WTC11 (cell line): ENCODE results near the gene RSPO4. TPM values are rescaled to one million over a fixed set of nuclear protein-coding genes. Genes with fewer than 3 reads are reported as not detected.

Experiments used
- ATAC-seq: fragments of 200-7000 bp; cut with Tn5 transposase; 2 replicates; pipeline ENCODE4 v1.10.0; 2021; ENCODE audit warnings: mild to moderate bottlenecking, moderate library complexity
- CTCF ChIA-PET: fragments of 300-600 bp; sonication (Branson Sonifier 250); formaldehyde crosslinking; loops from one replicate; lab custom pipeline; 2021; ENCODE audit warnings: antibody characterized with exemption; lab: Charles Lee
- POLR2A ChIA-PET: fragments of 350-600 bp; sonication (Branson Sonifier 250); formaldehyde crosslinking; loops from one replicate; lab custom pipeline; 2021; ENCODE audit warnings: antibody characterized with exemption; lab: Charles Lee
- DNase-seq: peaks from one replicate; pipeline ENCODE4 v3.0.0; 2021; ENCODE audit warnings: low spot score
- H3K27ac Mint-ChIP-seq: 2 replicates; pipeline ENCODE4 v1.8.0; 2021; ENCODE audit warnings: mixed read lengths
- H3K27me3 Mint-ChIP-seq: 2 replicates; pipeline ENCODE4 v1.8.0; 2021; ENCODE audit warnings: low read depth, mild to moderate bottlenecking, moderate library complexity, mixed read lengths
- H3K36me3 Mint-ChIP-seq: 2 replicates; pipeline ENCODE4 v1.8.0; 2021; ENCODE audit warnings: mixed read lengths
- H3K4me1 Mint-ChIP-seq: 2 replicates; pipeline ENCODE4 v1.8.0; 2022; ENCODE audit warnings: mixed read lengths
- H3K4me3 Mint-ChIP-seq: 2 replicates; pipeline ENCODE4 v1.8.0; 2021; ENCODE audit warnings: mild to moderate bottlenecking, moderate library complexity, mixed read lengths
- H3K9me3 Mint-ChIP-seq: 2 replicates; pipeline ENCODE4 v1.8.0; 2021; ENCODE audit warnings: mixed read lengths
- ATF2 ChIP-seq: sonication (generic); formaldehyde crosslinking; IDR thresholded peaks from 2 replicates; pipeline ENCODE4 v1.8.1; 2022; ENCODE audit warnings: low read depth, missing genetic modification reagents, borderline replicate concordance
- CTCF ChIP-seq: fragments of 200-600 bp; IDR thresholded peaks from 2 replicates; pipeline ENCODE4 v1.8.0; 2022; ENCODE audit warnings: antibody characterized with exemption
- ELF4 ChIP-seq: sonication (generic); formaldehyde crosslinking; IDR thresholded peaks from 2 replicates; pipeline ENCODE4 v1.8.1; 2022; ENCODE audit warnings: low read depth, mild to moderate bottlenecking, moderate library complexity, missing genetic modification reagents
- ESRRA ChIP-seq: sonication (generic); formaldehyde crosslinking; IDR thresholded peaks from 2 replicates; pipeline ENCODE4 v1.8.1; 2022; ENCODE audit warnings: mild to moderate bottlenecking, missing genetic modification reagents, borderline replicate concordance
- MAX ChIP-seq: sonication (generic); formaldehyde crosslinking; IDR thresholded peaks from 2 replicates; pipeline ENCODE4 v1.8.0; 2022; ENCODE audit warnings: mild to moderate bottlenecking, missing genetic modification reagents
- NFATC4 ChIP-seq: fragments of 250-450 bp; sonication (Bioruptor Pico); IDR thresholded peaks from 2 replicates; pipeline ENCODE4 v1.9.0; 2021; ENCODE audit warnings: mild to moderate bottlenecking
- SMAD4 ChIP-seq: sonication (generic); formaldehyde crosslinking; IDR thresholded peaks from 2 replicates; pipeline ENCODE4 v1.8.0; 2022; ENCODE audit warnings: mild to moderate bottlenecking, missing genetic modification reagents
- ZBTB21 ChIP-seq: sonication (generic); formaldehyde crosslinking; IDR thresholded peaks from 2 replicates; pipeline ENCODE4 v1.8.1; 2023; ENCODE audit warnings: mild to moderate bottlenecking, missing genetic modification reagents, borderline replicate concordance
- ZNF121 ChIP-seq: sonication (generic); formaldehyde crosslinking; IDR thresholded peaks from 2 replicates; pipeline ENCODE4 v1.8.0; 2023; ENCODE audit warnings: missing genetic modification reagents
- ZNF232 ChIP-seq: sonication (generic); formaldehyde crosslinking; IDR thresholded peaks from 2 replicates; pipeline ENCODE4 v1.8.0; 2022; ENCODE audit warnings: mild to moderate bottlenecking, missing genetic modification reagents
- ZNF512 ChIP-seq: sonication (generic); formaldehyde crosslinking; IDR thresholded peaks from 2 replicates; pipeline ENCODE4 v1.8.1; 2022; ENCODE audit warnings: missing genetic modification reagents, borderline replicate concordance
- ZNF532 ChIP-seq: fragments of 250-450 bp; sonication (Bioruptor Pico); IDR thresholded peaks from 2 replicates; pipeline ENCODE4 v1.9.0; 2021; ENCODE audit warnings: mild to moderate bottlenecking, borderline replicate concordance
- total RNA-seq: library from RNA; stranded (reverse); gene quantifications from 3 replicates; pipeline ENCODE4 v1.2.3, GENCODE V29; 2021

The RSPO4 gene
- total RNA-seq, 1 experiment from 2014 or later, result 4.5 TPM

GRCh38 chr20:922781-923180 lies 79.3 kb downstream of the RSPO4 start (continued):
- no peak for TF ChIP-seq NFATC4 (CRISPR knock-in tag)

GRCh38 chr20:921068-921467 lies 81.0 kb downstream of the RSPO4 start:
- Mint-ChIP-seq H3K4me3 (no peak overlapping the region), H3K27me3 (no peaks in the 10 kb centered on the region; the same call in 1 of the 2 replicates), H3K4me1 (peaks cover 10% of the 10 kb centered on the region), H3K27ac (no peak overlapping the region), H3K36me3 (no peaks in the 10 kb centered on the region), H3K9me3 (peaks cover 17% of the 10 kb centered on the region)
- ChIA-PET CTCF (no interaction called here), POLR2A (no interaction called here)
- no peak for DNase-seq
- TF ChIP-seq ESRRA (CRISPR knock-in tag) (no peak), SMAD4 (CRISPR knock-in tag) (no peak), ZNF532 (CRISPR knock-in tag) (no peak), ELF4 (CRISPR knock-in tag) (no peak), ZNF232 (CRISPR knock-in tag) (no peak), CTCF (no peak)
- no peak for ATAC-seq

GRCh38 chr20:920311-920710 lies 81.8 kb downstream of the RSPO4 start:
- CTCF ChIA-PET, result interaction anchor here (1.5 kb wide), 1 partner anchor 35 kb away, joined by 4 read pairs; no protein-coding TSS in a partner anchor
- H3K27me3 Mint-ChIP-seq, result no peaks in the 10 kb centered on the region; the same call in 1 of the 2 replicates
- peaks cover 14% of the 10 kb centered on the region for H3K9me3 Mint-ChIP-seq
- no peak for DNase-seq
- peaks cover 12% of the 10 kb centered on the region for H3K4me1 Mint-ChIP-seq
- TF ChIP-seq MAX (CRISPR knock-in tag) (no peak), ELF4 (CRISPR knock-in tag) (no peak), NFATC4 (CRISPR knock-in tag) (no peak), ATF2 (CRISPR knock-in tag) (no peak), ZNF121 (CRISPR knock-in tag) (no peak), ZNF512 (CRISPR knock-in tag) (no peak), ZBTB21 (CRISPR knock-in tag) (no peak)
- TF ChIP-seq, all 79 proteins: peak for 0
- POLR2A ChIA-PET, result no interaction called here
- ATAC-seq, result no peak
- Mint-ChIP-seq H3K4me3 (no peak overlapping the region), H3K27ac (no peak overlapping the region), H3K36me3 (no peaks in the 10 kb centered on the region)
